H9 (cell line): ENCODE measurements around the gene PIK3R5. TPM values are rescaled to one million over a fixed set of nuclear protein-coding genes. Genes with fewer than 3 reads are reported as not detected.

ENCODE experiments used
- DNase-seq: peaks from one replicate; pipeline ENCODE4 v3.0.0-alpha.2; 2017
- H2AFZ ChIP-seq: one replicate; pipeline ENCODE4 v1.6.1; 2013; ENCODE audit warnings: mild to moderate bottlenecking, low read length, control low read depth, moderate library complexity
- H2AK5ac ChIP-seq: 2 replicates; pipeline ENCODE4 v1.6.1; 2013; ENCODE audit warnings: low read length, control low read depth, mixed read lengths; ENCODE audit not compliant: insufficient read length
- H2BK120ac ChIP-seq: one replicate; pipeline ENCODE4 v1.6.1; 2013; ENCODE audit warnings: low read depth, mild to moderate bottlenecking, low read length, control low read depth, inconsistent platforms; ENCODE audit not compliant: poor library complexity, severe bottlenecking
- H2BK12ac ChIP-seq: 2 replicates; pipeline ENCODE4 v1.6.1; 2013; ENCODE audit warnings: low read length, control low read depth, mixed read lengths, low read depth; ENCODE audit not compliant: insufficient read length
- H2BK15ac ChIP-seq: 2 replicates; pipeline ENCODE4 v1.6.1; 2013; ENCODE audit warnings: low read depth, low read length, control low read depth
- H2BK20ac ChIP-seq: one replicate; pipeline ENCODE4 v1.6.1; 2013; ENCODE audit warnings: low read depth, mild to moderate bottlenecking, low read length, control low read depth, inconsistent platforms; ENCODE audit not compliant: poor library complexity, severe bottlenecking
- H2BK5ac ChIP-seq: 2 replicates; pipeline ENCODE4 v1.6.1; 2013; ENCODE audit warnings: low read length, control low read depth, mixed read lengths; ENCODE audit not compliant: insufficient read length
- H3K14ac ChIP-seq: 2 replicates; pipeline ENCODE4 v1.6.1; 2013; ENCODE audit warnings: low read length, control low read depth; ENCODE audit not compliant: insufficient read depth
- H3K18ac ChIP-seq: 2 replicates; pipeline ENCODE4 v1.6.1; 2013; ENCODE audit warnings: low read depth, mild to moderate bottlenecking, mixed read lengths, low read length, control low read depth; ENCODE audit not compliant: insufficient read length
- H3K23ac ChIP-seq: 2 replicates; pipeline ENCODE4 v1.6.1; 2013; ENCODE audit warnings: low read length, control low read depth, mixed read lengths, low read depth; ENCODE audit not compliant: insufficient read length
- H3K23me2 ChIP-seq: 2 replicates; pipeline ENCODE4 v1.6.1; 2013; ENCODE audit warnings: low read depth, mild to moderate bottlenecking, mixed read lengths, low read length, control low read depth; ENCODE audit not compliant: insufficient read length, poor library complexity, severe bottlenecking
- H3K27ac ChIP-seq: 2 replicates; pipeline ENCODE4 v1.5.1; 2013; ENCODE audit warnings: low read length, control low read depth, mixed read lengths, low read depth; ENCODE audit not compliant: insufficient read length
- H3K27me3 ChIP-seq: 2 replicates; pipeline ENCODE4 v1.6.1; 2013; ENCODE audit warnings: low read length, control low read depth, inconsistent platforms; ENCODE audit not compliant: insufficient read depth
- H3K4ac ChIP-seq: 2 replicates; pipeline ENCODE4 v1.6.1; 2013; ENCODE audit warnings: low read depth, mild to moderate bottlenecking, control low read depth, inconsistent platforms, low read length, moderate library complexity
- H3K4me1 ChIP-seq: 2 replicates; pipeline ENCODE4 v1.6.1; 2013; ENCODE audit warnings: low read length, control low read depth, inconsistent platforms; ENCODE audit not compliant: insufficient read depth
- H3K4me2 ChIP-seq: 2 replicates; pipeline ENCODE4 v1.6.1; 2013; ENCODE audit warnings: low read length, control low read depth, mixed read lengths; ENCODE audit not compliant: insufficient read length, insufficient read depth
- H3K56ac ChIP-seq: 2 replicates; pipeline ENCODE4 v1.6.1; 2013; ENCODE audit warnings: low read depth, mild to moderate bottlenecking, mixed read lengths, low read length, control low read depth; ENCODE audit not compliant: insufficient read length
- H3K79me1 ChIP-seq: 2 replicates; pipeline ENCODE4 v1.6.1; 2013; ENCODE audit warnings: low read depth, mild to moderate bottlenecking, moderate library complexity, low read length, control low read depth, inconsistent platforms; ENCODE audit not compliant: insufficient read depth, poor library complexity, severe bottlenecking
- H3K79me2 ChIP-seq: 2 replicates; pipeline ENCODE4 v1.6.1; 2013; ENCODE audit warnings: low read length, control low read depth, inconsistent platforms; ENCODE audit not compliant: insufficient read depth
- H3K9ac ChIP-seq: 2 replicates; pipeline ENCODE4 v1.6.1; 2013; ENCODE audit warnings: low read length, control low read depth, mixed read lengths; ENCODE audit not compliant: insufficient read length; ENCODE audit errors: extremely low read depth
- H3K9me3 ChIP-seq: one replicate; pipeline ENCODE4 v1.6.1; 2013; ENCODE audit warnings: low read depth, low read length, inconsistent platforms; ENCODE audit not compliant: control insufficient read depth
- H3T11ph ChIP-seq: one replicate; pipeline ENCODE4 v1.6.1; 2013; ENCODE audit warnings: mild to moderate bottlenecking, low read length, control low read depth, inconsistent platforms
- H4K20me1 ChIP-seq: one replicate; pipeline ENCODE4 v1.6.1; 2013; ENCODE audit not compliant: control insufficient read depth, insufficient read length, insufficient read depth
- H4K5ac ChIP-seq: 2 replicates; pipeline ENCODE4 v1.6.1; 2013; ENCODE audit warnings: low read depth, mild to moderate bottlenecking, mixed read lengths, low read length, control low read depth; ENCODE audit not compliant: insufficient read length
- H4K8ac ChIP-seq: replicated peaks from 2 replicates; pipeline ENCODE4 v1.6.1; 2013; ENCODE audit warnings: low read length, control low read depth, mixed read lengths, low read depth; ENCODE audit not compliant: insufficient read length
- H4K91ac ChIP-seq: 2 replicates; pipeline ENCODE4 v1.6.1; 2013; ENCODE audit warnings: low read depth, mild to moderate bottlenecking, moderate library complexity, mixed read lengths, low read length, control low read depth; ENCODE audit not compliant: insufficient read length
- H3K27ac Mint-ChIP-seq, 3 experiments: 2 replicates in 2 of 3; 3 replicates in 1 of 3; pipeline ENCODE4 v1.8.0; 2020 to 2021; ENCODE audit warnings: mixed read lengths in 3 of 3, mild to moderate bottlenecking in 1 of 3, moderate library complexity in 1 of 3
- H3K27me3 Mint-ChIP-seq: 2 replicates; pipeline ENCODE4 v1.8.0; 2021; ENCODE audit warnings: low read depth, mild to moderate bottlenecking, moderate library complexity, mixed read lengths
- H3K36me3 Mint-ChIP-seq, 3 experiments: 2 replicates in 2 of 3; 3 replicates in 1 of 3; pipeline ENCODE4 v1.8.0; 2020 to 2021; ENCODE audit warnings: low read depth in 3 of 3, mixed read lengths in 3 of 3; ENCODE audit not compliant: insufficient read depth in 1 of 3
- H3K4me1 Mint-ChIP-seq, 2 experiments: 2 replicates each; pipeline ENCODE4 v1.8.0; 2020; ENCODE audit warnings: mixed read lengths in 2 of 2
- H3K4me3 Mint-ChIP-seq, 2 experiments: 2 replicates in 1 of 2; 3 replicates in 1 of 2; pipeline ENCODE4 v1.8.0; 2020 to 2021; ENCODE audit warnings: mild to moderate bottlenecking in 2 of 2, mixed read lengths in 2 of 2, moderate library complexity in 1 of 2
- H3K9me3 Mint-ChIP-seq, 2 experiments: 2 replicates in 1 of 2; 3 replicates in 1 of 2; pipeline ENCODE4 v1.8.0; 2020; ENCODE audit warnings: mild to moderate bottlenecking in 2 of 2, mixed read lengths in 2 of 2, moderate library complexity in 1 of 2
- WGBS: extraction: QIAGEN DNeasy Blood & Tissue Kit; methylation state at CpG from one replicate; pipeline ENCODE4 v1.1.7; 2013; ENCODE audit warnings: missing lambda C conversion rate, low lambda C conversion rate, mixed read lengths; ENCODE audit not compliant: insufficient read length; ENCODE audit errors: extremely low coverage; 5-methylcytosine and 5-hydroxymethylcytosine counted together
- total RNA-seq: library from RNA; stranded (reverse); gene quantifications from 2 replicates; pipeline ENCODE4 v1.2.1, GENCODE V29; 2021
- TF ChIP-seq, protein P1 (sequence below): fragments of 200-600 bp; sonication (generic); conservative IDR thresholded peaks from 3 replicates; pipeline ENCODE4 v1.8.0; 2021; ENCODE audit warnings: antibody characterized with exemption, mild to moderate bottlenecking

PIK3R5 gene
- total RNA-seq, 1 experiment from 2014 or later = 1.4 TPM

- Histone ChIP-seq H3K9ac (no peak overlapping the region), H2BK15ac (no peak overlapping the region), H3K79me2 (no peaks in the 10 kb centered on the region), H2BK12ac (no peak overlapping the region), H2BK120ac (no peak overlapping the region), H3K27ac (no peak overlapping the region), H3T11ph (no peak overlapping the region), H3K23ac (no peak overlapping the region), H3K9me3 (no peaks in the 10 kb centered on the region), H3K4me2 (no peak overlapping the region), H3K4ac (no peak overlapping the region), H3K79me1 (no peaks in the 10 kb centered on the region), H3K56ac (no peak overlapping the region), H4K8ac (peak overlapping the region; percentile 32), H3K23me2 (no peaks in the 10 kb centered on the region), H2BK5ac (no peak overlapping the region), H2AK5ac (no peak overlapping the region), H3K4me1 (peaks cover 5% of the 10 kb centered on the region; the same call in 1 of the 2 replicates), H2BK20ac (no peak overlapping the region), H4K5ac (no peak overlapping the region), H3K14ac (0 out of 2 replicates have a peak overlapping the region, but pooled peaks have one; percentile 41), H4K20me1 (no peaks in the 10 kb centered on the region), H2AFZ (no peak overlapping the region), H4K91ac (no peak overlapping the region), H3K18ac (no peak overlapping the region), H3K27me3 (no peaks in the 10 kb centered on the region)
- TF ChIP-seq, protein P1, sequence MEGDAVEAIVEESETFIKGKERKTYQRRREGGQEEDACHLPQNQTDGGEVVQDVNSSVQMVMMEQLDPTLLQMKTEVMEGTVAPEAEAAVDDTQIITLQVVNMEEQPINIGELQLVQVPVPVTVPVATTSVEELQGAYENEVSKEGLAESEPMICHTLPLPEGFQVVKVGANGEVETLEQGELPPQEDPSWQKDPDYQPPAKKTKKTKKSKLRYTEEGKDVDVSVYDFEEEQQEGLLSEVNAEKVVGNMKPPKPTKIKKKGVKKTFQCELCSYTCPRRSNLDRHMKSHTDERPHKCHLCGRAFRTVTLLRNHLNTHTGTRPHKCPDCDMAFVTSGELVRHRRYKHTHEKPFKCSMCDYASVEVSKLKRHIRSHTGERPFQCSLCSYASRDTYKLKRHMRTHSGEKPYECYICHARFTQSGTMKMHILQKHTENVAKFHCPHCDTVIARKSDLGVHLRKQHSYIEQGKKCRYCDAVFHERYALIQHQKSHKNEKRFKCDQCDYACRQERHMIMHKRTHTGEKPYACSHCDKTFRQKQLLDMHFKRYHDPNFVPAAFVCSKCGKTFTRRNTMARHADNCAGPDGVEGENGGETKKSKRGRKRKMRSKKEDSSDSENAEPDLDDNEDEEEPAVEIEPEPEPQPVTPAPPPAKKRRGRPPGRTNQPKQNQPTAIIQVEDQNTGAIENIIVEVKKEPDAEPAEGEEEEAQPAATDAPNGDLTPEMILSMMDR = no peak; the same call in 2 of the 3 replicates
- DNase-seq = no peak
- WGBS = no CpG with 5 or more reads among the region's 19 CpGs
- no peaks in the 10 kb centered on the region; a peak in 1 of 5 replicates for H3K9me3 Mint-ChIP-seq
- H3K27ac Mint-ChIP-seq = no peak overlapping the region
- no peaks in the 10 kb centered on the region; a peak in 1 of 7 replicates for H3K36me3 Mint-ChIP-seq
- no peak overlapping the region; a peak in 1 of 5 replicates for H3K4me3 Mint-ChIP-seq
- H3K4me1 Mint-ChIP-seq = peaks cover 18 to 26% of the 10 kb centered on the region in 2 experiments
- peaks cover 12% of the 10 kb centered on the region for H3K27me3 Mint-ChIP-seq
Observed at GRCh38 chr17:8873801-8874715, 91.4 kb downstream of the PIK3R5 start.
